A673 (cell line): Measurements from ENCODE around the gene GALNTL6. TPM values are rescaled to one million over a fixed set of nuclear protein-coding genes. Genes with fewer than 3 reads are reported as not detected.

Source experiments
- BruUV-seq: library from RNA; stranded (reverse); fragments of 400-500 nt; replicated peaks from 2 replicates; lab custom pipeline; 2021; lab: Mats Ljungman, UMichigan
- CTCF ChIA-PET: fragments of 300-600 bp; sonication (Branson Sonifier 250); formaldehyde crosslinking; loops from one replicate; lab custom pipeline; 2022; ENCODE audit warnings: antibody characterized with exemption; lab: Charles Lee
- POLR2A ChIA-PET: fragments of 300-600 bp; sonication (Branson Sonifier 250); formaldehyde crosslinking; loops from one replicate; lab custom pipeline; 2022; ENCODE audit warnings: antibody characterized with exemption; ENCODE audit not compliant: low non-redundant PET; lab: Charles Lee
- DNase-seq: peaks from one replicate; pipeline ENCODE4 v3.0.0-alpha.2; 2015; ENCODE audit warnings: low spot score
- H3K27ac ChIP-seq: fragments of 200-600 bp; sonication (generic); 2 replicates; pipeline ENCODE4 v1.5.1; 2016; ENCODE audit warnings: mixed run types, low read depth, mild to moderate bottlenecking, mixed read lengths, antibody characterized with exemption, low read length; ENCODE audit not compliant: poor library complexity, severe bottlenecking
- H3K27me3 ChIP-seq: fragments of 200-600 bp; sonication (generic); replicated peaks from 2 replicates; pipeline ENCODE4 v1.6.1; 2017; ENCODE audit warnings: mixed run types, low read depth, mild to moderate bottlenecking, mixed read lengths, antibody characterized with exemption, low read length; ENCODE audit not compliant: insufficient read depth, poor library complexity
- H3K36me3 ChIP-seq: fragments of 200-600 bp; sonication (generic); 2 replicates; pipeline ENCODE4 v1.6.1; 2016; ENCODE audit warnings: mixed run types, mild to moderate bottlenecking, mixed read lengths, antibody characterized with exemption, low read length; ENCODE audit not compliant: insufficient read depth, poor library complexity, severe bottlenecking
- H3K4me1 ChIP-seq: fragments of 200-600 bp; sonication (generic); 2 replicates; pipeline ENCODE4 v1.6.1; 2017; ENCODE audit warnings: mixed run types, mild to moderate bottlenecking, mixed read lengths, antibody characterized with exemption, low read length; ENCODE audit not compliant: insufficient read depth, poor library complexity, severe bottlenecking
- H3K4me3 ChIP-seq: fragments of 200-600 bp; sonication (generic); 2 replicates; pipeline ENCODE4 v1.5.1; 2016; ENCODE audit warnings: low read depth, mixed run types, mild to moderate bottlenecking, mixed read lengths, low read length; ENCODE audit not compliant: poor library complexity, severe bottlenecking
- H3K9me3 ChIP-seq: fragments of 200-600 bp; sonication (generic); 2 replicates; pipeline ENCODE4 v1.6.1; 2016; ENCODE audit warnings: mixed run types, low read depth, mild to moderate bottlenecking, mixed read lengths, antibody characterized with exemption, low read length; ENCODE audit not compliant: poor library complexity, severe bottlenecking
- EZH2 ChIP-seq: fragments of 200-600 bp; sonication (generic); IDR thresholded peaks from 2 replicates; pipeline ENCODE4 v1.6.1; 2017; ENCODE audit warnings: borderline replicate concordance, low read depth, mild to moderate bottlenecking, mixed read lengths, antibody characterized with exemption, low read length; ENCODE audit not compliant: poor library complexity, severe bottlenecking
- intact Hi-C: fragments of 100-400 bp; cut with micrococcal nuclease; formaldehyde crosslinking; loops from one replicate; pipeline ENCODE4 v1.10.0; 2022; ENCODE audit not compliant: unreplicated experiment
- total RNA-seq: library from RNA; stranded (reverse); gene quantifications from 2 replicates; pipeline ENCODE4 v1.2.3, GENCODE V29; 2021
- TF ChIP-seq, protein P1 (sequence below): fragments of 300-800, 200-600 bp; sonication (generic); conservative IDR thresholded peaks from 2 replicates; pipeline ENCODE4 v1.5.1; 2017; ENCODE audit warnings: low read depth, mild to moderate bottlenecking, antibody characterized with exemption, low read length, moderate library complexity, mixed read lengths

Gene GALNTL6
- total RNA-seq, 1 experiment from 2014 or later: 0.30 TPM

DNA sequence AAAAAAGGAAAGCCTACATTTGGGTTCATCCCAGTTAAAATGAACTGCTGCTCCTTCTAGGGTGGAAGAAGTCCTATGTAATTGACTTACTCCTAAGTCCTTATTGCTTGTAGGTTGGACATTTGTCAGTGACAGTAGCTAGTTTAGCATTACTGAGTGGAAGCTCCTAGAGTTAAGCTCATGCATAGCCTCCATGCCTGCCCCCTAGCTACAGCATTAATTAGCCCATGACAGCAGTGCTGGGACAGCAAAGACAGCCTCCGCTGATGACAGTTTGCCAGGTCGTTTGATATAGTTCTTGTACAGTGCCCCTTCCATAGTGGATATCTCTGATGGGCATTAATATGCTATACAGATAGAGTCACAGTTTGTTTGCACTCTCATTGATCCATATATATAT is 18.7 kb upstream of the GALNTL6 start:
- Histone ChIP-seq H3K27ac (no peak overlapping the region), H3K4me3 (no peak overlapping the region), H3K36me3 (no peaks in the 10 kb centered on the region), H3K4me1 (no peaks in the 10 kb centered on the region), H3K9me3 (no peaks in the 10 kb centered on the region), H3K27me3 (peaks cover 4% of the 10 kb centered on the region)
- no TSS peak for BruUV-seq
- CTCF ChIA-PET: no interaction called here
- TF ChIP-seq EZH2: no peak
- TF ChIP-seq, protein P1, sequence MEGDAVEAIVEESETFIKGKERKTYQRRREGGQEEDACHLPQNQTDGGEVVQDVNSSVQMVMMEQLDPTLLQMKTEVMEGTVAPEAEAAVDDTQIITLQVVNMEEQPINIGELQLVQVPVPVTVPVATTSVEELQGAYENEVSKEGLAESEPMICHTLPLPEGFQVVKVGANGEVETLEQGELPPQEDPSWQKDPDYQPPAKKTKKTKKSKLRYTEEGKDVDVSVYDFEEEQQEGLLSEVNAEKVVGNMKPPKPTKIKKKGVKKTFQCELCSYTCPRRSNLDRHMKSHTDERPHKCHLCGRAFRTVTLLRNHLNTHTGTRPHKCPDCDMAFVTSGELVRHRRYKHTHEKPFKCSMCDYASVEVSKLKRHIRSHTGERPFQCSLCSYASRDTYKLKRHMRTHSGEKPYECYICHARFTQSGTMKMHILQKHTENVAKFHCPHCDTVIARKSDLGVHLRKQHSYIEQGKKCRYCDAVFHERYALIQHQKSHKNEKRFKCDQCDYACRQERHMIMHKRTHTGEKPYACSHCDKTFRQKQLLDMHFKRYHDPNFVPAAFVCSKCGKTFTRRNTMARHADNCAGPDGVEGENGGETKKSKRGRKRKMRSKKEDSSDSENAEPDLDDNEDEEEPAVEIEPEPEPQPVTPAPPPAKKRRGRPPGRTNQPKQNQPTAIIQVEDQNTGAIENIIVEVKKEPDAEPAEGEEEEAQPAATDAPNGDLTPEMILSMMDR: no peak
- intact Hi-C loops: no loop called here
- no peak for DNase-seq
- POLR2A ChIA-PET: no interaction called here

DNA sequence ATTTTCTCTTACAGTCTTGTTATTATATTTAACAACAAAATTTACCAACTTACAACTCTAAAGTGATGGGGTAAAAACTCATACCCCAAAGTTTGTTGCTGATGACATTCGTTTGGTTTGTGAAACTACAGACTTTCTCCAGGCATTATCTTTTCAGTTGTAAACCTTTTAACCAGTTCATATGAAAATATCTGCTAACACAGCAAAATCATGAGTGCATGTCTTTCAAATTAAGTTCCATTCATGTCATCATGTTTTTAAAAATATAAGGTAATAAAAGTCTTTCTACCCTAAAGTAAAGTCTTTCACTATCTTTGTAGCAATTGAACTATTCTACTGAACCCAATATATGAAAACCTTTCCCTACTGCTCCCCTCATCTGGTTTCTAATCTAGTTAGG is 3.4 kb upstream of the GALNTL6 start:
- Histone ChIP-seq H3K36me3 (no peaks in the 10 kb centered on the region), H3K9me3 (no peaks in the 10 kb centered on the region), H3K4me3 (no peak overlapping the region), H3K27me3 (peaks cover 51% of the 10 kb centered on the region), H3K27ac (no peak overlapping the region), H3K4me1 (no peaks in the 10 kb centered on the region)
- no TSS peak for BruUV-seq
- ChIA-PET POLR2A (no interaction called here), CTCF (no interaction called here)
- DNase-seq: no peak
- TF ChIP-seq, protein P1: no peak
- TF ChIP-seq EZH2: no peak
- intact Hi-C loops: no loop called here

DNA sequence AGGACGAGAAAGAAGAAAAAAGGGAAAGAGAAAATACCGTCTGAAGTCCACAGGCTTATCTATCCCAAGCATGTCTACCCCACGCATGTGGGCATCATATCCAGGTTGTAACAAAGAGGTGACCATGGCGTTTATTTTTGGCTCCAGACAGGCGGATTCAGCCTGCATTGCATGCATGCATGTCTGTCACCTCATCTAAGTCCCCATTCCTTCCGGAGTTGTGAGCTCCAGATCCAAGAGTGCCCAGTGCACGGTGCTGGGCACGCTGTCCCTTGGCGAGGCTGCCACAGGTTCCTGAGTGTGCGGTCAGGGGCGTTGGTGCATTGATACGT is 905 bp upstream of the GALNTL6 start:
- intact Hi-C loops: no loop called here
- Histone ChIP-seq H3K9me3 (no peaks in the 10 kb centered on the region), H3K27me3 (peaks cover 72% of the 10 kb centered on the region), H3K4me3 (peak overlapping the region; percentile 42), H3K4me1 (no peaks in the 10 kb centered on the region), H3K36me3 (no peaks in the 10 kb centered on the region), H3K27ac (no peak overlapping the region)
- no peak for DNase-seq
- no peak for TF ChIP-seq EZH2
- TF ChIP-seq, protein P1: no peak
- POLR2A ChIA-PET: no interaction called here
- BruUV-seq: no TSS peak
- CTCF ChIA-PET: no interaction called here
